OCI-LY3 (cell line): ENCODE measurements around the gene GGA3.

ENCODE experiments used
- EZH2phosphoT487 ChIP-seq: fragments of 200-600 bp; shearing (Covaris generic); IDR thresholded peaks from 2 replicates; pipeline ENCODE4 v1.6.1; 2018; ENCODE audit warnings: antibody characterized with exemption, mixed run types, low read depth
- TF ChIP-seq, protein P1 (sequence below): fragments of 200-600, 300-600 bp; sonication (generic); IDR thresholded peaks from 2 replicates; pipeline ENCODE4 v1.5.1; 2014; ENCODE audit warnings: antibody characterized with exemption, low read length, low read depth

DNA sequence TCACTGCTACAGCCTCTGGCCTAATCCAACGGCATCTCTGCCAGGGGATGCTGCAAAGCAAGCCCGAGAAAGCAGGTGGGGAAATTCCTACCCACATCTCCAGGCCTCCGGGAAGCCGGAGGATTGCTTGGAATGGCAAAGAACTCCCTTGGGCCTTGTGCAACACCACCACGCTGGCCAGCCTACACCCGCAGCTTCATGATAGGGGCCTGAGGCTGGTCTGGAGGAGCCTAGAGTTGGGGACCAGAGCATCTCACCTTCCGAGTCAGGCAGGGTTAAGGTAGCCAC lies 20.3 kb downstream of the GGA3 start:
- TF ChIP-seq, protein P1, sequence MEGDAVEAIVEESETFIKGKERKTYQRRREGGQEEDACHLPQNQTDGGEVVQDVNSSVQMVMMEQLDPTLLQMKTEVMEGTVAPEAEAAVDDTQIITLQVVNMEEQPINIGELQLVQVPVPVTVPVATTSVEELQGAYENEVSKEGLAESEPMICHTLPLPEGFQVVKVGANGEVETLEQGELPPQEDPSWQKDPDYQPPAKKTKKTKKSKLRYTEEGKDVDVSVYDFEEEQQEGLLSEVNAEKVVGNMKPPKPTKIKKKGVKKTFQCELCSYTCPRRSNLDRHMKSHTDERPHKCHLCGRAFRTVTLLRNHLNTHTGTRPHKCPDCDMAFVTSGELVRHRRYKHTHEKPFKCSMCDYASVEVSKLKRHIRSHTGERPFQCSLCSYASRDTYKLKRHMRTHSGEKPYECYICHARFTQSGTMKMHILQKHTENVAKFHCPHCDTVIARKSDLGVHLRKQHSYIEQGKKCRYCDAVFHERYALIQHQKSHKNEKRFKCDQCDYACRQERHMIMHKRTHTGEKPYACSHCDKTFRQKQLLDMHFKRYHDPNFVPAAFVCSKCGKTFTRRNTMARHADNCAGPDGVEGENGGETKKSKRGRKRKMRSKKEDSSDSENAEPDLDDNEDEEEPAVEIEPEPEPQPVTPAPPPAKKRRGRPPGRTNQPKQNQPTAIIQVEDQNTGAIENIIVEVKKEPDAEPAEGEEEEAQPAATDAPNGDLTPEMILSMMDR, result no peak
- no peak for TF ChIP-seq EZH2phosphoT487
